GM12878 (cell line): Measurements from ENCODE around the gene MCM9. TPM values are rescaled to one million over a fixed set of nuclear protein-coding genes. Genes with fewer than 3 reads are reported as not detected.

ENCODE experiments used
- ATAC-seq: fragments of 200-7000 bp; cut with Tn5 transposase; 3 replicates; pipeline ENCODE4 v1.9.1; 2020; ENCODE audit warnings: mild to moderate bottlenecking, moderate library complexity
- BruUV-seq: library from RNA; stranded (reverse); fragments of 400-500 nt; replicated peaks from 2 replicates; lab custom pipeline; 2021; lab: Mats Ljungman, UMichigan
- CTCF ChIA-PET: fragments of 300-600 bp; sonication (Branson Sonifier 250); formaldehyde crosslinking; extraction: SDS; loops from one replicate; lab custom pipeline; 2021; ENCODE audit warnings: inconsistent platforms; lab: Yijun Ruan, JAX
- POLR2A ChIA-PET: fragments of 350-600 bp; formaldehyde crosslinking; extraction: SDS; loops from one replicate; lab custom pipeline; 2021; ENCODE audit warnings: inconsistent platforms; lab: Charles Lee
- RAD21 ChIA-PET: fragments of 300-600 bp; sonication (Branson Sonifier 250); formaldehyde crosslinking; loops from one replicate; lab custom pipeline; 2023; ENCODE audit warnings: antibody characterized with exemption; ENCODE audit not compliant: unreplicated experiment; lab: Charles Lee
- SMC1A ChIA-PET: fragments of 300-600 bp; sonication (Branson Sonifier 250); formaldehyde crosslinking; loops from one replicate; lab custom pipeline; 2023; ENCODE audit not compliant: unreplicated experiment, uncharacterized antibody; lab: Charles Lee
- DNase-seq: peaks from one replicate; pipeline ENCODE4 v3.0.0-alpha.2; 2011; ENCODE audit warnings: low read depth, low spot score
- FAIRE-seq: peaks from 3 replicates; lab custom pipeline; 2011; peaks lifted over from hg19 to GRCh38; lab: Jason Lieb, UNC
- H2AFZ ChIP-seq: 2 replicates; pipeline ENCODE4 v1.6.0; 2011; ENCODE audit warnings: low read depth, low read length, control low read depth; ENCODE audit not compliant: control insufficient read depth
- H3K27ac ChIP-seq: 2 replicates; pipeline ENCODE4 v1.5.1; 2011; ENCODE audit warnings: control low read depth; ENCODE audit not compliant: control insufficient read depth, insufficient read depth
- H3K27me3 ChIP-seq, 2 experiments: replicated peaks in 1 of 2; 2 replicates each; pipeline versions ENCODE4 v1.6.0 to v1.6.1; 2011; ENCODE audit warnings: low read length in 1 of 2; ENCODE audit not compliant: control insufficient read depth in 2 of 2, insufficient read depth in 2 of 2
- H3K36me3 ChIP-seq, 2 experiments: 2 replicates each; pipeline ENCODE4 v1.5.1; 2011; ENCODE audit warnings: low read length in 1 of 2; ENCODE audit not compliant: control insufficient read depth in 2 of 2, insufficient read depth in 2 of 2
- H3K4me1 ChIP-seq: 2 replicates; pipeline ENCODE4 v1.6.1; 2011; ENCODE audit warnings: mild to moderate bottlenecking, low read length, moderate library complexity, mixed read lengths; ENCODE audit not compliant: control insufficient read depth, insufficient read depth
- H3K4me2 ChIP-seq: 2 replicates; pipeline ENCODE4 v1.6.0; 2011; ENCODE audit warnings: control low read depth; ENCODE audit not compliant: control insufficient read depth, insufficient read depth
- H3K4me3 ChIP-seq: fragments of 200-600 bp; sonication (generic); 2 replicates; pipeline ENCODE4 v1.5.1; 2016
- H3K79me2 ChIP-seq: 2 replicates; pipeline ENCODE4 v1.6.0; 2011; ENCODE audit warnings: low read length; ENCODE audit not compliant: control insufficient read depth, insufficient read depth
- H3K9ac ChIP-seq: 2 replicates; pipeline ENCODE4 v1.8.0; 2011; ENCODE audit warnings: low read length, control low read depth, mixed read lengths; ENCODE audit not compliant: control insufficient read depth, insufficient read depth
- H3K9me3 ChIP-seq: replicated peaks from 3 replicates; pipeline ENCODE4 v1.5.1; 2011; ENCODE audit warnings: mild to moderate bottlenecking, low read length; ENCODE audit not compliant: control insufficient read depth, insufficient read depth
- H4K20me1 ChIP-seq: 2 replicates; pipeline ENCODE4 v1.6.0; 2011; ENCODE audit not compliant: control insufficient read depth, insufficient read depth
- CBX5 ChIP-seq: sonication (generic); IDR thresholded peaks from 2 replicates; pipeline ENCODE4 v1.6.1; 2016; ENCODE audit warnings: low read depth, moderate library complexity, mild to moderate bottlenecking, inconsistent platforms
- CEBPZ ChIP-seq: fragments of 150-350 bp; IDR thresholded peaks from 2 replicates; pipeline ENCODE4 v1.6.1; 2016; ENCODE audit warnings: low read depth, low read length
- CTCF ChIP-seq, 3 experiments: IDR thresholded peaks in 2 of 3; conservative IDR thresholded peaks in 1 of 3; 2 replicates each; pipeline ENCODE4 v1.5.1; 2011; ENCODE audit warnings: low read depth in 3 of 3, low read length in 3 of 3, mild to moderate bottlenecking in 3 of 3, control low read depth in 2 of 3, moderate library complexity in 2 of 3, inconsistent platforms in 1 of 3, mixed read lengths in 1 of 3; ENCODE audit not compliant: control insufficient read depth in 2 of 3, insufficient read depth in 1 of 3; ENCODE audit errors: extremely low read depth in 1 of 3
- EED ChIP-seq: sonication (generic); IDR thresholded peaks from 2 replicates; pipeline ENCODE4 v1.6.1; 2016; ENCODE audit warnings: antibody characterized with exemption, low read depth
- ETV6 ChIP-seq, 2 experiments: fragments of 450-650 bp in 1 of 2; IDR thresholded peaks in 1 of 2; conservative IDR thresholded peaks in 1 of 2; 2 replicates each; pipeline ENCODE4 v1.6.1; 2014; ENCODE audit warnings: antibody characterized with exemption in 1 of 2, borderline replicate concordance in 1 of 2, low read depth in 1 of 2, mild to moderate bottlenecking in 1 of 2, moderate library complexity in 1 of 2
- KDM1A ChIP-seq: fragments of 200-600 bp; sonication (generic); IDR thresholded peaks from 2 replicates; pipeline ENCODE4 v1.6.1; 2016; ENCODE audit warnings: borderline replicate concordance
- MXI1 ChIP-seq: fragments of 150-350 bp; IDR thresholded peaks from 2 replicates; pipeline ENCODE4 v1.6.1; 2011; ENCODE audit warnings: low read depth, mild to moderate bottlenecking, inconsistent platforms, low read length, improper control_type of control experiment
- NFIC ChIP-seq: IDR thresholded peaks from 2 replicates; pipeline ENCODE4 v1.6.1; 2012; ENCODE audit warnings: low read depth, mild to moderate bottlenecking, inconsistent platforms, low read length, moderate library complexity
- PRDM15 ChIP-seq: fragments of 450-650 bp; formaldehyde crosslinking; IDR thresholded peaks from 2 replicates; pipeline ENCODE4 v1.4.0; 2020; ENCODE audit warnings: mild to moderate bottlenecking, moderate library complexity
- RAD21 ChIP-seq: IDR thresholded peaks from 2 replicates; pipeline ENCODE4 v1.6.1; 2011; ENCODE audit warnings: mild to moderate bottlenecking, low read depth, low read length, moderate library complexity; ENCODE audit not compliant: insufficient read depth
- SMC3 ChIP-seq: IDR thresholded peaks from 2 replicates; pipeline ENCODE4 v1.6.1; 2011; ENCODE audit warnings: low read length, improper control_type of control experiment, borderline replicate concordance
- YY1 ChIP-seq: IDR thresholded peaks from 2 replicates; pipeline ENCODE4 v1.6.1; 2011; ENCODE audit warnings: low read depth, mild to moderate bottlenecking, low read length
- WGBS: methylation state at CpG from one replicate; pipeline ENCODE4 v1.1.6; 2016; ENCODE audit warnings: low lambda C conversion rate; ENCODE audit not compliant: insufficient replicate concordance, insufficient coverage; ENCODE audit errors: missing lambda C conversion rate; 5-methylcytosine and 5-hydroxymethylcytosine counted together
- in situ Hi-C: fragments of 300-500 bp; cut with MboI; formaldehyde crosslinking; loops from 9 replicates; pipeline ENCODE4 v1.14.3; 2018; ENCODE audit warnings: mixed read lengths
- intact Hi-C: fragments of 100-400 bp; cut with micrococcal nuclease; formaldehyde crosslinking; loops from one replicate; pipeline ENCODE4 v1.14.2; 2022; ENCODE audit not compliant: unreplicated experiment
- polyA plus RNA-seq, 11 experiments: library from polyadenylated mRNA; depleted of rRNA in 4 of 11; unstranded in 6 of 11; stranded (reverse) in 5 of 11; fragments of >200 nt; fragmentation: Nextera tagmentation in 4 of 11; fragmentation: Illumina TruSeq in 1 of 11; extraction: Ambion mirVana in 4 of 11; extraction: Trizol in 1 of 11; gene quantifications; 1 replicate in 1 of 11; 2 replicates in 10 of 11; pipeline versions ENCODE4 v1.2.1 to v1.2.3, GENCODE V29; 2011 to 2016; ENCODE audit warnings: inconsistent platforms in 2 of 11, missing spikeins in 2 of 11, low read depth in 1 of 11
- total RNA-seq, 4 experiments: library from RNA; depleted of rRNA in 3 of 4; stranded (reverse); fragments of >200 nt in 3 of 4; fragmentation: Illumina TruSeq in 1 of 4; extraction: Trizol in 1 of 4; gene quantifications; 2 replicates each; pipeline versions ENCODE4 v1.2.1 to v1.2.3, GENCODE V29; 2013 to 2021

The MCM9 gene
- total and polyA plus RNA-seq, 10 of the 15 experiments (the other 5 are each of a cell fraction or from before 2014, with no cell fraction given): 3.4 to 18.5 (median 9.7) TPM

- Histone ChIP-seq H3K79me2 (no peaks in the 10 kb centered on the region), H3K27me3 (no peaks in the 10 kb centered on the region), H3K4me3 (no peak overlapping the region), H3K36me3 (no peaks in the 10 kb centered on the region), H3K4me1 (no peaks in the 10 kb centered on the region), H2AFZ (peak overlapping the region; percentile 45), H3K4me2 (peak overlapping the region; percentile 61), H3K27ac (no peak overlapping the region), H3K9me3 (no peaks in the 10 kb centered on the region), H4K20me1 (no peaks in the 10 kb centered on the region), H3K9ac (no peak overlapping the region)
- WGBS: 24% methylated on average over 17 of the region's 17 CpGs
- in situ Hi-C loops (no loop called here), intact Hi-C loops (loop anchor here (1.0 kb wide), 1 partner anchor 235 kb away; no protein-coding TSS in a partner anchor)
- ChIA-PET CTCF (interaction anchor here (0.6 to 5.6 kb wide), 19 partner anchors 9 to 339 kb away, joined by 3 to 40 read pairs (median 4); no protein-coding TSS in a partner anchor), POLR2A (interaction anchor here (0.5 kb wide), 1 partner anchor 146 kb away, joined by 4 read pairs; no protein-coding TSS in a partner anchor), RAD21 (interaction anchor here (1.1 to 3.0 kb wide), 4 partner anchors 17 to 235 kb away, joined by 3 to 15 read pairs (median 8); no protein-coding TSS in a partner anchor), SMC1A (interaction anchor here (0.6 to 3.1 kb wide), 11 partner anchors 8 to 516 kb away, joined by 3 to 14 read pairs (median 3); no protein-coding TSS in a partner anchor)
- ATAC-seq (peak; percentile 98), DNase-seq (peak; percentile 25), FAIRE-seq (peak; percentile 86)
- no TSS peak for BruUV-seq
- no peak for TF ChIP-seq PRDM15
- no peak for TF ChIP-seq NFIC
- no peak for TF ChIP-seq CEBPZ
- TF ChIP-seq YY1: 0 out of 2 replicates have a peak, but pooled peaks have one; percentile 27
- no peak for TF ChIP-seq EED
- TF ChIP-seq MXI1: no peak
- peak; percentile 59; the same call in 1 of the 2 replicates for TF ChIP-seq CBX5
- TF ChIP-seq ETV6 (conservative IDR thresholded peaks at IDR 0.05 in 1 of 2, IDR thresholded peaks at IDR 0.05 in 1 of 2; ENCODE audit: borderline replicate concordance in 1 of 2, low read depth in 1 of 2): 0 out of 4 replicates have a peak, but pooled peaks of 1 of the 2 experiments have one; percentile 27
- no peak for TF ChIP-seq KDM1A
- TF ChIP-seq SMC3: peak; percentile 74; the same call in 1 of the 2 replicates
- peak; percentile 80 for TF ChIP-seq RAD21
- peak; percentile 81 to 96 (median 82) for TF ChIP-seq CTCF (IDR thresholded peaks at IDR 0.05 in 2 of 3, conservative IDR thresholded peaks at IDR 0.05 in 1 of 3; ENCODE audit: control insufficient read depth in 2 of 3, extremely low read depth in 1 of 3, insufficient read depth in 1 of 3, low read depth in 3 of 3, low read length in 3 of 3)
Measured at GRCh38 chr6:118800394-118801071, 134.4 kb downstream of the MCM9 start.
